ENCODE data around the gene USP24. TPM values are rescaled to one million over a fixed set of nuclear protein-coding genes. Genes with fewer than 3 reads are reported as not detected.

USP24 gene
- total RNA-seq, 1 donor from 2014 or later = 35.8 TPM

DNA sequence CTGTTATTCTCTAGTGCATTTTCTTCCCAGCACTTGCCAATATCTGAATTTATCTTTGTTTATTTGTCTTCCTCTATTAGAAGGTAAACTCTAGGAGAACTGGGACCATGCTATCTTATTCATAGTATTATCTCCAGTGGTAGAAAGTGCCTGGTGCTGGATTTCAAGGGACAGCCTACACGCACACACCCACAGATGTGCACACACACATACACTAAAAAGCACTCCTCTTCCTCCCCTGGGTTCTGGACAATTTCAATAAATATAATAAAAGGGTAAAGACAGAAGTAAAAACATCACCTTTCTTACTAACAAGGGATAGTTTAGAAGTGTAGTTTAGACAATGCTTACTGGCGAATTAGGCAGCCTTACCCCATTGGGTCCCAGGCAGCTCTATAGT is 28.5 kb upstream of the USP24 start:
- H3K36me3 ChIP-seq = no peaks in the 10 kb centered on the region
- no peak for DNase-seq (ENCODE audit: extremely low spot score in 2 of 2)
- no peaks in the 10 kb centered on the region for H3K27me3 ChIP-seq
- H3K27ac ChIP-seq = no peak overlapping the region
- TF ChIP-seq, protein P1, sequence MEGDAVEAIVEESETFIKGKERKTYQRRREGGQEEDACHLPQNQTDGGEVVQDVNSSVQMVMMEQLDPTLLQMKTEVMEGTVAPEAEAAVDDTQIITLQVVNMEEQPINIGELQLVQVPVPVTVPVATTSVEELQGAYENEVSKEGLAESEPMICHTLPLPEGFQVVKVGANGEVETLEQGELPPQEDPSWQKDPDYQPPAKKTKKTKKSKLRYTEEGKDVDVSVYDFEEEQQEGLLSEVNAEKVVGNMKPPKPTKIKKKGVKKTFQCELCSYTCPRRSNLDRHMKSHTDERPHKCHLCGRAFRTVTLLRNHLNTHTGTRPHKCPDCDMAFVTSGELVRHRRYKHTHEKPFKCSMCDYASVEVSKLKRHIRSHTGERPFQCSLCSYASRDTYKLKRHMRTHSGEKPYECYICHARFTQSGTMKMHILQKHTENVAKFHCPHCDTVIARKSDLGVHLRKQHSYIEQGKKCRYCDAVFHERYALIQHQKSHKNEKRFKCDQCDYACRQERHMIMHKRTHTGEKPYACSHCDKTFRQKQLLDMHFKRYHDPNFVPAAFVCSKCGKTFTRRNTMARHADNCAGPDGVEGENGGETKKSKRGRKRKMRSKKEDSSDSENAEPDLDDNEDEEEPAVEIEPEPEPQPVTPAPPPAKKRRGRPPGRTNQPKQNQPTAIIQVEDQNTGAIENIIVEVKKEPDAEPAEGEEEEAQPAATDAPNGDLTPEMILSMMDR (IDR thresholded peaks at IDR 0.05) = no peak
- TF ChIP-seq POLR2A (IDR thresholded peaks at IDR 0.05) = no peak
- intact Hi-C loops (cut with DNase I) = no loop called here
- H3K4me1 ChIP-seq = no peaks in the 10 kb centered on the region
- H3K4me3 ChIP-seq = no peak overlapping the region
- no peaks in the 10 kb centered on the region for H3K9me3 ChIP-seq

DNA sequence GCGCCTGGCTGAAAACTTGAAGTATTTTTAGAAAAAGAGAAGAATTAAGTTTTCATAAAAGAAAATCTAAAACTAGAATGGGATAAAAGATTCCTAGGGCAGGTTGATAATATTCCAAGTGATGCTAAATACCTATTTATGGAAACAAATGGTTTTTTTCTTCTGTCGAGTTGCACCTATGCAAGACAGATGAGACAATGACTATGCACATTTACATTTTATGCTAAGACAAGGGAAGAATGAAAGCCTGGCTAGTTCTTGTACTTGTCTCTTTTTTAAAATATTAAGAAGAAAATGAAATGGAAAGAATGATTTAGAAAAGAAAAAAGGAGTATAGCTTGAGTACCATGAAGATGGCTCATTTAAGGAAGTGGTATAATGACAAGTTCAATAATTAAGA is 24.4 kb upstream of the USP24 start:
- Histone ChIP-seq H3K27me3 (no peaks in the 10 kb centered on the region), H3K36me3 (no peaks in the 10 kb centered on the region), H3K9me3 (no peaks in the 10 kb centered on the region), H3K4me3 (no peak overlapping the region), H3K4me1 (no peaks in the 10 kb centered on the region), H3K27ac (no peak overlapping the region)
- no peak for DNase-seq (ENCODE audit: extremely low spot score in 2 of 2)
- intact Hi-C loops (cut with DNase I) = no loop called here
- TF ChIP-seq POLR2A (IDR thresholded peaks at IDR 0.05) = no peak
- TF ChIP-seq, protein P1 (IDR thresholded peaks at IDR 0.05) = no peak
- TF ChIP-seq POLR2AphosphoS5 (IDR thresholded peaks at IDR 0.05; ENCODE audit: insufficient read depth in 1 of 2, low read depth in 1 of 2) = no peak

DNA sequence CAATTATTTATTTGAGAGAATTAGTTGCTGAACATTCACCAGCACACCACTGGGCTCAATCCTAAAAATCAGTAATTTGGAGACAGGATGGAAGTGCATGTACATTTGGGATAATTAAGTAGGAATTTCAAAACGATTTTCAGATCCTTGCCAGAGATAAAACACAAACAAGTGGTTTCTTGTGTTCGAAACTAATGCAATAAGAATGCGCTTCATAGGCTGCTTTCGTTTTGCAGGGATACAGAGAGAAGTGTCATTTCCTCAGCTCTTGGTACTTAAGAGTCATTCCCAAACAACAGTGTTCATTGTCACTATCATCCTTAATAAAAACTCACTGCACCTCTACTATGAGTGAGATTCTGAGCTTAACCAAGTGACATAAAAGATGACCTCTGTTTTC is 20.6 kb upstream of the USP24 start:
- H3K27ac ChIP-seq = no peak overlapping the region
- intact Hi-C loops (cut with DNase I) = no loop called here

DNA sequence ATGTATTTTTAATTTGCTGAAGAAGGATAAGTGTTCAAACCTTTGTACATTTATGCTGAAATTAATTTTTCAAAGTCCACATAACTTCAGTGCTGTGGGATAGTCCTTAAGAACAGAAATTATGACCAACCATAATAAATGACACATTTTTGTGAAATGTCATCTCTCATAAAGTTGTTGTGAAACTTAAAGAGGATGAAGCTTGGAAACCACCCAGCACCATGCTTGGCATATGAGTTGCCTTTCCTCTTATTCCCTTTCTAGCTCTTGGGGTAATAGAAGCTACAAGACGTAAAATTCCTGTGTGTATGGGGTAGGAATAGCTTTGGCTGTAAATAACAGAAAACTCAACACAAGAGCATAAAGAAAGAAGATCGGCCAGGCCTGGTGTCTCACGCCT is 18.9 kb upstream of the USP24 start:
- TF ChIP-seq POLR2AphosphoS5 (IDR thresholded peaks at IDR 0.05; ENCODE audit: insufficient read depth in 1 of 2, low read depth in 1 of 2) (no peak), POLR2A (IDR thresholded peaks at IDR 0.05) (no peak)
- TF ChIP-seq, protein P1 (IDR thresholded peaks at IDR 0.05) = no peak
- H3K27ac ChIP-seq = no peak overlapping the region
- DNase-seq (ENCODE audit: extremely low spot score in 2 of 2) = no peak
- H3K9me3 ChIP-seq = no peaks in the 10 kb centered on the region
- no peaks in the 10 kb centered on the region for H3K27me3 ChIP-seq
- intact Hi-C loops (cut with DNase I) = no loop called here
- H3K36me3 ChIP-seq = no peaks in the 10 kb centered on the region
- H3K4me1 ChIP-seq = no peaks in the 10 kb centered on the region
- H3K4me3 ChIP-seq = no peak overlapping the region

More for the DNA sequence above, 20.6 kb upstream of the USP24 start:
- DNase-seq (ENCODE audit: extremely low spot score in 2 of 2) = no peak
- no peak overlapping the region for H3K4me3 ChIP-seq
- no peaks in the 10 kb centered on the region for H3K9me3 ChIP-seq
- no peaks in the 10 kb centered on the region for H3K36me3 ChIP-seq
- TF ChIP-seq POLR2A (IDR thresholded peaks at IDR 0.05) = no peak
- no peak for TF ChIP-seq POLR2AphosphoS5 (IDR thresholded peaks at IDR 0.05; ENCODE audit: insufficient read depth in 1 of 2, low read depth in 1 of 2)
- TF ChIP-seq, protein P1 (IDR thresholded peaks at IDR 0.05) = no peak
- H3K4me1 ChIP-seq = no peaks in the 10 kb centered on the region
- no peaks in the 10 kb centered on the region for H3K27me3 ChIP-seq

DNA sequence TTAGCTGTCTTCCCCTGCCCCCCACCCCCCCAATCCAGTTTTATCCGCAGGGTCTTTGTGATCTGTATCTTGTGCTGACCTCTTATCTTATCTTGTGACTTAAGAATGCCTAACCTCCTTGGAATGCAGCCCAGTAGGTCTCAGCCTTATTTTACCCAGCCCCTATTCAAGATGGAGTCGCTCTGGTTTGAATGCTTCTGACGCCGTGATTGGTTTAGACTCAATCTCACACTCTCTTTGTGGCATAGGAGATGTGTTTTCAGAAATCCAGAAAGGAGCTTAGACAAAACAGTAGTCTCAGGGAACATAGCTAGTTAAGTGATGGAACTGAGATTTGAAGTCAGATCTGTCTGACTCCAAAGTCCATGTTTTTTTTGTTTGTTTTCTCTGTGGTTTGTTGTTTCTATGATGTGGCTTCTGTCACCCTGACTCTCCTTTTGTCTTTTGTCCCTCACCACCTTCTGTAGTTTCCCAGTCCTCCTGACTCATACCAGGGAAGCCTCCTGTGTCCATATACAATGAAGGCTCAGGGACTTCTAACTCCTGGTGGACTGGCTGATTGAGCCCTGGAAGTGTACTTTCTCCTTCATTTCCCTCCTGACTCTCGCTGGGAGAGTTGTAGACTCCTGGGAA is 18.1 kb upstream of the USP24 start:
- Histone ChIP-seq H3K27me3 (no peaks in the 10 kb centered on the region), H3K4me1 (no peaks in the 10 kb centered on the region), H3K4me3 (no peak overlapping the region), H3K9me3 (no peaks in the 10 kb centered on the region), H3K36me3 (no peaks in the 10 kb centered on the region), H3K27ac (no peak overlapping the region)
- DNase-seq (ENCODE audit: extremely low spot score in 2 of 2) = no peak
- TF ChIP-seq POLR2A (IDR thresholded peaks at IDR 0.05) (no peak), POLR2AphosphoS5 (IDR thresholded peaks at IDR 0.05; ENCODE audit: insufficient read depth in 1 of 2, low read depth in 1 of 2) (no peak)
- TF ChIP-seq, protein P1 (IDR thresholded peaks at IDR 0.05) = no peak
- intact Hi-C loops (cut with DNase I) = no loop called here
